RWPE1 (cell line): ENCODE data around the gene TTC32.
"Not testable (repeated sequence)": the region's sequence is repeated elsewhere in the genome, so short reads cannot be mapped to it uniquely, and the experiment has no call there.

ENCODE experiments used
- CTCF ChIA-PET: fragments of 350-600 bp; sonication (Branson Sonifier 250); formaldehyde crosslinking; extraction: SDS; loops from one replicate; lab custom pipeline; 2021; lab: Yijun Ruan, JAX
- POLR2A ChIA-PET: fragments of 400-600 bp; formaldehyde crosslinking; extraction: SDS; loops from one replicate; lab custom pipeline; 2020; ENCODE audit warnings: antibody characterized with exemption; ENCODE audit not compliant: low non-redundant PET; lab: Yijun Ruan, JAX
- DNase-seq: peaks from one replicate; pipeline ENCODE4 v3.0.0; 2012; ENCODE audit warnings: low spot score
- H3K27ac ChIP-seq: fragments of 450-650 bp; 2 replicates; pipeline ENCODE4 v1.5.1; 2017
- TF ChIP-seq, protein P1 (sequence below): fragments of 450-650 bp; conservative IDR thresholded peaks from 2 replicates; pipeline ENCODE4 v1.5.1; 2017; ENCODE audit warnings: low read depth, mild to moderate bottlenecking

Gene TTC32

DNA sequence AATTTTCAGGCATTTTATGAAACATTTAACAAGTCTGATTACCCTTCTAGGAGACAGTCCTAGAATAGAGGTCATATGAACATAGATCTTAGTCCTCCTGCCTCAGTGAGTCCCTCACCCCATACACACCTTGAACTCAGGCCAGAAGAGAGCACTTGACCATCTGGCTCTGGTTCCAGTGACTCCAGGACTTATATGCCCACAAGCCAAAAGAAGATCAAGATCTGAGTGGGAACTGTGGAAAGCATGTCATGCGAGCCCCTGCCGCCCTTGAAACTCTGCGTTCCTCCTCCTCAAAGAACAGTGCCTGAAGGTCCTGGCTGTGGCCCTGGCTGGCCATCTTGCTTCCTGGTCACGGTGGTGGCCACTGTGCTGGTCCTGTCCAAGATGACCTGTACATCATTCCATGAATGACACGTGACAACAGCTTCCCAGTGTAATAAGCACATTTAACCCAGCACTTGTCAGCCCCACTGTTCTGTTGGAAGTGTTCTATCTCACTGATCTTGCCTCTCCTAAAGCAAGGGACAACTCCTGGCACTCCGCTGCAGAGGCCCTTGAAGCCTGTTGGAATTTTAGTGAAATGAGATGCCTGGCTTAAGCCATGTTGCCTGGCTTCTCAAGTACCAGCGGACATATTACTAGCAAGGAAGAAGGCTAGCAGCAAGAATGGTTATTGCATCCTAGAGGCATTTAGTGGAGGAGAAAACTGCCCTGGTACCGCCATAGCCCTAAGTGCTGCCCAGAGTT, 17.6 kb downstream of the TTC32 start:
- TF ChIP-seq, protein P1, sequence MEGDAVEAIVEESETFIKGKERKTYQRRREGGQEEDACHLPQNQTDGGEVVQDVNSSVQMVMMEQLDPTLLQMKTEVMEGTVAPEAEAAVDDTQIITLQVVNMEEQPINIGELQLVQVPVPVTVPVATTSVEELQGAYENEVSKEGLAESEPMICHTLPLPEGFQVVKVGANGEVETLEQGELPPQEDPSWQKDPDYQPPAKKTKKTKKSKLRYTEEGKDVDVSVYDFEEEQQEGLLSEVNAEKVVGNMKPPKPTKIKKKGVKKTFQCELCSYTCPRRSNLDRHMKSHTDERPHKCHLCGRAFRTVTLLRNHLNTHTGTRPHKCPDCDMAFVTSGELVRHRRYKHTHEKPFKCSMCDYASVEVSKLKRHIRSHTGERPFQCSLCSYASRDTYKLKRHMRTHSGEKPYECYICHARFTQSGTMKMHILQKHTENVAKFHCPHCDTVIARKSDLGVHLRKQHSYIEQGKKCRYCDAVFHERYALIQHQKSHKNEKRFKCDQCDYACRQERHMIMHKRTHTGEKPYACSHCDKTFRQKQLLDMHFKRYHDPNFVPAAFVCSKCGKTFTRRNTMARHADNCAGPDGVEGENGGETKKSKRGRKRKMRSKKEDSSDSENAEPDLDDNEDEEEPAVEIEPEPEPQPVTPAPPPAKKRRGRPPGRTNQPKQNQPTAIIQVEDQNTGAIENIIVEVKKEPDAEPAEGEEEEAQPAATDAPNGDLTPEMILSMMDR: no peak
- ChIA-PET POLR2A (no interaction called here), CTCF (no interaction called here)
- DNase-seq: no peak
- no peak overlapping the region for H3K27ac ChIP-seq

DNA sequence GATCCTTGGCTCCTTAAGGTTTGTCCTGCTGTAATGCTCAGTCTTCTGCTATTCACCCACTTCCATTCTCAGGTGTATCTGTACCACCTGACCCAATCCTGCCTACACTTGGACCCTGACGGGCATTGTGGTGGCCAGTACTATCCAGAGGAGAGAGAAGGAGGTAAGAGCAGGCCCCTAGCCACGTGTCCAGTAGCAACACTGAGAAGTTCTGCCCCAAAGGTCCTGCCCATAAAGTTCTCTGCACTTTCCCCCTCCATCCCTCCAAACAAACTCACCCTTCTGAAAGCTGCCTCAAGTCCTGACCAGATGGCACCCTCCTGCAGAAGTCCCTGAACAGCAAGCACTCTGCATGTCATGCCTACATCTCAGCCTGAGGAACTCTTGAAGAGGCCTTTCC, 18.3 kb downstream of the TTC32 start:
- TF ChIP-seq, protein P1: no peak
- CTCF ChIA-PET: no interaction called here
- POLR2A ChIA-PET: no interaction called here
- no peak overlapping the region for H3K27ac ChIP-seq
- no peak for DNase-seq

DNA sequence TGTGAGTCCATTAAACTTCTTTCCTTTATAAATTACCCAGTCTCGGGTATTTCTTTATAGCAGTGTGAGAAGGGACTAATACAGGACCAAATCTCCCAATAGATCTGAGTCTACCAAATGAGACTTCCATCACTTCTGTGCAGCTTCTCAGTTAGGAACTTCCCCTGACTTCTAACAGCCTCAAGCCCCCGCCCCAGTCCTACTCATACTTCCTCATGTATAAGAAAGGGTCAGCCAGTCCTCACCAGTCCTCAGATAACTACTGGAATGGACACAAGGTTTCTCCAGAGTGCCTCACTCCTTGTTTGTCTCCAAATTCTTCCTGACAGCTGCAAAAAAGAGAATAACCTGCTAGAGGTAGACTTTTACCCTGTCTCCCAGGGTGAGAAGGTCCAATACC, 19.5 kb downstream of the TTC32 start:
- TF ChIP-seq, protein P1: no peak
- ChIA-PET CTCF (interaction anchor here (0.6 kb wide), 2 partner anchors 19 to 111 kb away, joined by 3 to 5 read pairs; no protein-coding TSS in a partner anchor), POLR2A (no interaction called here)
- no peak for DNase-seq
- no peak overlapping the region for H3K27ac ChIP-seq

DNA sequence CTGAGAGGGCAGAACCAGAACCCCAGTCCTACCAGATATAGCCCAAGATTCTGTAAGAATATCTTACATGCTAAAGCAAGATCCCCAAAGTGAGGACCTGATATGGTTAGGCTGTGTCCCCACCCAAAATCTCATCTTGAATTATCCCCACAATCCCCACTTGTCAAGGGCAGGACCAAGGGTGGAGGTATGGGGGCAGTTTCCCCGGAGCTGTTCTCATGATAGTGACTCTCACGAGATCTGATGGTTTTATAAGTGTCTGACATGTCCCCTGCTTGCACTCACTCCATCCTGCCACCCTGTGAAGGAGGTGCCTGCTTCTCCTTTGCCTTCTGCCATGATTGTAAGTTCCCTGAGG, 19.9 kb downstream of the TTC32 start:
- TF ChIP-seq, protein P1: no peak
- H3K27ac ChIP-seq: no peak overlapping the region
- no peak for DNase-seq
- POLR2A ChIA-PET: no interaction called here
- CTCF ChIA-PET: interaction anchor here (0.6 kb wide), 1 partner anchor 111 kb away, joined by 5 read pairs; no protein-coding TSS in a partner anchor

DNA sequence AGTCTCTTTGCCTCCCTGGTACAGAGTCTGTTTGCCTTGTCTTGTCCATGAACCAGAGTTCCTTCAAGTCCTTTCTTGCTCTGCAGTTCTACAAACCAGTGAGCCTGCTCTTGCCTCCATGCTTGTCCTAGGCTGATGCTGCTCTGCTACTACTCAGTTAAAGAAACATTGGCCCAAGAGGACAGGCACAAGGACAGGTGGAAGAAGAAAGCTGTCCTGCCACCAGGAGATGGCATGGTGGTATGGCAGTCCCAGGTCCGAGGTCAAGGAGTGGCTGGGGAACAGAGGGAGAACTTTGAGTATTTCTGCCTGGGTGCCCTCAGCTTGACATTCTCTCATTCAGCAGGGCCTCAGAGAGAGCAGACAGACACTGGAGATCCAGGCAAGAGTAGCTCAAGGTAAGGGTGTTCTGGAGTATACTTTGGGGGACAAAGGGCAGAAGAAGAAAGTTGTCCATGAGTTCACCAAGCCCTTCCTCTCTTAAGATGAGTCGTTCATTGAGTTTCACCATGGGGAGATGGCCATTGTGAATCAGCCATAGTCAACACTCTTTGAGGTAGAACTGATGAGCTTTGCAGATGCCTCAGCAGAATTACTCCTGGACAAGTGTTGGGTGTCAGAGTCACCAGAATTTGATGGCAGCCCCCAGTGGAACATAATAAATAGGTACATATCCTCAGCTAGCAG, 20.4 kb downstream of the TTC32 start:
- DNase-seq: no peak
- TF ChIP-seq, protein P1: no peak
- ChIA-PET CTCF (no interaction called here), POLR2A (no interaction called here)
- H3K27ac ChIP-seq: no peak overlapping the region

DNA sequence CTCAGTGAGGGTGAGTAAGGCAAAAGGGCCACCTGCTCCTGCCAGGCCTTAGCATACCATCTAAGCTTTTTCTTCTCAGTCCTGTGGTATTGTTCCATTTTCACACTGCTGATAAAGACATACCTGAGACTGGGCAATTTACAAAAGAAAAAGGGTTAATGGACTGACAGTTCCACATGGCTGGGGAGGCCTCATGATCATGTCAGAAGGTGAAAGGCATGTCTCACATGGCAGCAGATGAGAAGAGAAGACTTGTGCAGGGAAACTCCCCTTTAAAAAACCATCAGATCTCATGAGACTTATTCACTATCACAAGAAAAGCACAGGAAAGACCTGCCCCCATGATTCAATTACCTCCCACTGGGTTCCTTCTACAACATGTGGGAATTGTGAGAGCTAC, 21.6 kb downstream of the TTC32 start:
- H3K27ac ChIP-seq, DNase-seq, POLR2A ChIA-PET: not testable (repeated sequence)
- CTCF ChIA-PET: interaction anchor here (0.6 kb wide), 1 partner anchor 20 kb away, joined by 4 read pairs; no protein-coding TSS in a partner anchor

DNA sequence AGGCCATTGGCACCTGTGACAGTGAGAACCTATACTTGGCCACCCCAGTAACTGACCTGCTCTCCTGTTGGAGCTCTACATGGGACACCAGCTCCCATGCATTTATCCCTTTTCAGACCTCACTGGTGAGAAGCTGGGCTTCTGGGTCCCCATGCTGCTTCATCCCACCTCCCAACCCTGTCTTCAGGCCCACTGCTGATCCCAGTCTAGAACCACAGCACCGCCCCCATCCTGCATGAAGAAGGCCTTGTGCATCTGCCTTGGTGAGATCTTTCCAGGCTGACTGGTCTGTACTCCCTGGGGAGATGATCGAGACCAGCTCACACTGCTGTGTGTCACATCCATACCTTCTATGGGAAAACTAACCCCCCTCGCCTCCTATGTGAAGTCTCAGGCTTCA, 22.7 kb downstream of the TTC32 start:
- CTCF ChIA-PET: interaction anchor here (0.7 kb wide), 1 partner anchor 799 kb away, joined by 3 read pairs; no protein-coding TSS in a partner anchor
- DNase-seq: no peak
- H3K27ac ChIP-seq: no peak overlapping the region
- TF ChIP-seq, protein P1: no peak
- POLR2A ChIA-PET: no interaction called here
